ENCODE results near the gene ADCK2.
A peak's percentile ranks its signal among the peaks of the same experiment; 100 is the strongest.
"Not testable (repeated sequence)": the region's sequence is repeated elsewhere in the genome, so short reads cannot be mapped to it uniquely, and the experiment has no call there.

The ADCK2 gene, protein sequence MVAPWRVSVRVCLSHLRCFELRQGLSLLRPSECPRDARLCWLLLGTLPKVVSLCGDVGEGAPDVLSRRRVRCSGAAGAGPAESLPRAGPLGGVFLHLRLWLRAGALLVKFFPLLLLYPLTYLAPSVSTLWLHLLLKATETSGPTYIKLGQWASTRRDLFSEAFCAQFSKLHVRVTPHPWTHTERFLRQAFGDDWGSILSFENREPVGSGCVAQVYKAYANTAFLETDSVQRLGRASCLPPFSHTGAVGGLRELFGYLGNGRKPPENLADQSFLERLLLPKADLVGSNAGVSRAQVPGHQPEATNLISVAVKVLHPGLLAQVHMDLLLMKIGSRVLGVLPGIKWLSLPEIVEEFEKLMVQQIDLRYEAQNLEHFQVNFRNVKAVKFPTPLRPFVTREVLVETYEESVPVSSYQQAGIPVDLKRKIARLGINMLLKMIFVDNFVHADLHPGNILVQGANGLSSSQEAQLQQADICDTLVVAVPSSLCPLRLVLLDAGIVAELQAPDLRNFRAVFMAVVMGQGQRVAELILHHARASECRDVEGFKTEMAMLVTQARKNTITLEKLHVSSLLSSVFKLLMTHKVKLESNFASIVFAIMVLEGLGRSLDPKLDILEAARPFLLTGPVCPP

DNA sequence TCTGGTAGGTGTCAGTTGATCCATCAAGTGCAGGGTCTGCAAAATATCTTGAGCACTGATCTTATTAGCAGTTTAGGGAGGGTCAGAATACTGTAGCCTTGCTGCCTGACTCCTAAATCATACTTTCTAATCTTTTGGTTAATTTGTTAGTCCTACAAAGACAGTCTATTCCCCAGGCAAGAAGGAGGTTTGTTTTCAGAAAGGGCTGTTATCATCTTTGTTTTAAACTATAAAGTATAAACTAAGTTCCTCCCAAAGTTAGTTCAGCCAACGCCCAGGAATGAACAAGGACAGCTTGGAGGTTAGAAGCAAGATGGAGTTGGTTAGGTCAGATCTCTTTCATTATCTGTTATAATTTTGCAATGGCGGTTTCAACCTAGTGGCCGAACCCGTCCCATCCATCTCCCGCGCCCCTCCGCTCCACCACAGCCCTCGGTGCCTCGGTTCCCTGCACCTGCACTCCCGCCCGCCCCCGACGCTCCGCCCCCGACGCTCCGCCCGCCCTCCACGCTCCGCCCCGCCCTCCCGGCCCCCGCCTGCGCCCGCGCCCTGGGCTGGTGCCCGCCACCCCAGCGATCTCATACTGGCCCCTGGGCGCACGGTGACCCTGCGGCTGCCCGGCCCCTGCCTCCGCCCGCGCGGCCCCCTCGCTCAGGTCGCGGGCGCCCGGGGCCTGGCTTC, at the start of gene ADCK2:
TSS of gene ADCK2 (plus strand) at position 564 of the 681 bp plus-strand sequence. CDS start 386 bp downstream, outside the sequence.
- peak in 1 of 2 donors; percentile 33 for DNase-seq

DNA sequence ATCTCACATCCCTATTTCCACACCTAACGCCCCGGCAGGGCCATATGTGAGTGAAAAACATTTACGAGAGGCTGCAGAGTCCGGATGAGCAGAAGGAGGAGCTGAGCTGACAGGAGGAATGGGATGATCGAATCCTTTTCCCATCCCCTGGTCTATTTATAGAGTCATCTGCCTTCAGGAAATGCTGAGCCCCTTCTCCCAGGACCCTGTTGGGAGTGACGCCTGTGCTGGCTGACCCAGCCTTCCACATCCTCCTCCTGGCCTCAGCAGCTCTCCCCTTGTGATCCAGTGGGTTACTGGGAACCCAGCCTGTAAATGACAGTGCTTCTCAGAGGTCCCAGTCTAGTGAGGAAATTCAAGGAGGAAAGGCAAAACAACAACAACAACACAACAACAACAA, 48.8 kb upstream of the ADCK2 start:
- DNase-seq = no peak

DNA sequence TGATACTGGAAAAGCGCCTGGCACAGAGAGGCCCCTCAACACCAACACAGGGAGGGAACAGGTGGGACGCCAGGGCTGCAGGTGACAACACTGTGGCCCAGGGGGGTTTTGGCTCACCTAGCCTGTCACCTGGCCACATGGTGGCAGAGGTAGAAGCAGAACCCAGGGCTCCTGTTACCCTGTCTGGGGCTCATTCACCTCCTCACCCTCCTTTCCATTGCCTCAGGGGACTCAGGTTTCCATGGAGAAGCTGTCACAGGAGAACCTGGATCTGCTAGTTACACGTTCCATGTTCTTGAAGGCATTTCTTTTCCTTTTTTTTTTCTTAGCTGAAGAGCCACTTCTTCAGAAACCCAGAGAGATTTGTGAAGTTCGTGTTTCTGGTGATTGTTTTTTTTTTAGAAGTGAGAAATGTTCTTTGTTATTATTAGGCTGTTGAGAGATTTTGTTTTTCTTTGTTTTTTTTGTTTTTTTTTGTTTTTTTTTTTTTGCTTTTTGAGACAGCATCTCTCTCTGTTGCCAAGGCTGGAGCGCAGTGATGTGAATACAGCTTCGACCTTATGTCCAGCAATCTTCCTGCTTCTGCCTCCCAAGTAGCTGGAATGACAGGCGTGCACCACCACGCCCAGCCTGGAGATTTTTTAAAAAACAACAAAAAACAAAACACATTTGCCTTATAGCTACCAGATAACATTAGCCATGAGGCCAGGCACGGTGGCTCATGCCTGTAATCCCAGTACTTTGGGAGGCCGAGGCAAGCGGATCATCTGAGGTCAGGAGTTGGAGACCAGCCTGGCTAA, 48.2 kb upstream of the ADCK2 start:
- no peak for DNase-seq

DNA sequence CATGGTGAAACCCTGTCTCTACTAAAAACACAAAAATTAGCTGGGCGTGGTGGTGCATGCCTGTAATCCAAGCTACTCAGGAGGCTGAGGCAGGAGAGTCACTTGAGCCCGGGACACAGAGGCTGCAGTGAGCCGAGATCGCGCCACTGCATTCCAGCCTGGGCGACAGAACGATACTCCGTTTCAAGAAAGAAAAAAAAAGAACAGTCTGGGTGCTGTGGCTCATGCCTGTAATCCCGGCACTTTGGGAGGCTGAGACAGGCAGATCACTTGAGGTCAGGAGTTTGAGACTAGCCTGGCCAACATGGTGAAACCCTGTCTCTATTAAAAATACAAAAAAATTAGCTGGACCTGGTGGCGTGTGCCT, 47.6 kb upstream of the ADCK2 start:
- DNase-seq = not testable (repeated sequence)

DNA sequence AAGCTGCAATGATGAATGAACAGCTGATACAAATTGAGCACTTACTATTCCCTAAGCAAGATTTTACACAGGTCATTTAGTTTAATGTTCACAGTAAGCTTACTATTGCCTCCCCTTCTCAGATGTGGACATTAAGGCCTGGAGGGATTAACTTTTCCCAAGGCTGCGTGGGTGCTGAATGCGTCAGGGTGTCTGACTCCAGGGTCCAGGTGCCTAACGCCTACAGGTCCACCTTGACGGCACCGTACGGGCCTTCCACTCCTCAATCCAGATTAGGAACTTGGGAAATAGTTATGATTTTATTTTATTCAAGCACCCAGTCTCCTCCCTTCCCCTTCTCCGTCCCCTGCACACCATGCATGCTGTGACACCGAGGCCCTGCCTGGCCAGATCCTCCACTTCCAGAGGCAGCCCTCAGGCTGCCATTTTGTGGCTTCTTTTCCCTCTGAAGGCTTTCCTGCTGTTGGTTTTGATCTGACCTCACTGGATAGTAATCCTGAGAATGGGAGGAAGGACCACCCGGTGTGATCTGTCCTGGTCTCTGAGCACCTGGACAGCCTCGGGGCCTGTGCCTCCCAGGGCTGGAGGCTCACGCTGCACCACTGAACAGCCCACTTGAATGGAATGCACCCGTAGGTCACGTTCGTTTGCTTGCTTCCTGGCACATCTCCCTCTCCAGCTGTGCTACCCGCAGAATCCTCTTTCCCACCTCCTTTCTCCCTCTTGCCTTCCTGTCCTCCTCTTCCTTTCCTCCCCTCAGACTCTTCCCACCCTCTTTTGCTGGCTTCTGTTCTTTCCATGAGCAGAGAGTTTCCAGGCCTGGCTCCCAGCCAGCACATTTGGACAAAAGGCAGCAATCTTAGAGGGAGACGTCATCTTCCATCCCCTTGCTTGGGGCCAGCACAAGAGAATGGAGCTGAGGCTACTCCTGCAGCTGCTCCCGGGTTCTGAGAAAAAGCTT, 46.6 kb upstream of the ADCK2 start:
- DNase-seq = no peak

DNA sequence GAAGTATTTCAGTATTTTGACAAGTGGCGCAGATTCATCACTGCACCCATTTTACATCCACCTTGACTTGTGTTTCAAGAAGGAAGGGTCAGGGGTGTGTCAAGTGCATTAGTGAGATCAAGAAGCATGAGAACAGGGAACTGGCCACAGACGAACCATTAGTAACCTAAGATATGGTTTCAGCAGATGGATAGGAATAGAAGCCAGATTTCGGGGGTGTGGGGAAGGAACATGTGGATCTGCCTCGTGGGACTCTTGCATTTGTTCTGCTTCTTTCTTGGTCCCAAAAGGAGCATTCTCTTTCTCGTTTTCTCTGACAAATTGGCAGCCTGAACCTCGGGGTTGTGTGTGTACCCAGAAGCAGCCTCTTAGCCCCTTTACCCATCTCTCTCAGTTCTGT, 41.7 kb upstream of the ADCK2 start:
- no peak for DNase-seq

DNA sequence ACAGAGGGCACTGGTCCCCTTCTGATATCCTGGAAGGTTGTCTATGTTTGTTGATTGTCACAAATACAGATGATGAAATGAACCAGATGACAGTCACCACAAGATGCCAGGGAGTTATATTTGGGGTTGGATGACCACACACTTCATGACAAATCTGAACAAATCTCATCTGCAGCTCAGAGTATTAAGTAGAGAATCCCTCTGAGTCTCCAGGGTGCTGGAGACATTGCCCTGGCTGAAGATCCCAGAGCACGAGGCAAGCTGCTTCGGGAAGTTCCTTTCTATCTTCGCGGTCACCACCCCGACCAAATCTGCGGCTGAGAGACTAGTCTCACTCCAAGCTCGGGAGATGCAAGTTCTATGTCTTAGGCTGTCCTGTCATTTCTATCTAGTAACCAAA, 41.1 kb upstream of the ADCK2 start:
- peak in 1 of 2 donors; percentile 20 for DNase-seq

DNA sequence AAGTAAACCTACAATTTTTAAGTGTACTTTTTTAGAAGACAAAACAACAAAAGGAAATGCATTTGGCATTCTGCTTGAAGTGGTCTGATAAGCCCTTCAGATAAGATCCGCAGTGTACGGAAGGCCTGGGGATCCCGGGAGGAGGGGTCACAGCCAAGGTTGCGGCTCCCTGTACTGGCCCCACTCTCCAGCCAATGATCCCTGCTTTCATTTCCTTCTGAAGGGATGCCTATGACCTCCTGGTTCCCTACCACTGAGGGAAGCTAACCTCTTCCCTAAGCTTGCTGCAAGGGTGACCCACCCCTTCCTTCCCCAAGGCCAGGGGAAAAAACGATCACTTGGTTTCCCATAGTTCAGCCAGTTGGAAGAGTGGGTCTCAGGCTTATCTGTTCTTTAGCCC, 37.4 kb upstream of the ADCK2 start:
- DNase-seq = no peak

DNA sequence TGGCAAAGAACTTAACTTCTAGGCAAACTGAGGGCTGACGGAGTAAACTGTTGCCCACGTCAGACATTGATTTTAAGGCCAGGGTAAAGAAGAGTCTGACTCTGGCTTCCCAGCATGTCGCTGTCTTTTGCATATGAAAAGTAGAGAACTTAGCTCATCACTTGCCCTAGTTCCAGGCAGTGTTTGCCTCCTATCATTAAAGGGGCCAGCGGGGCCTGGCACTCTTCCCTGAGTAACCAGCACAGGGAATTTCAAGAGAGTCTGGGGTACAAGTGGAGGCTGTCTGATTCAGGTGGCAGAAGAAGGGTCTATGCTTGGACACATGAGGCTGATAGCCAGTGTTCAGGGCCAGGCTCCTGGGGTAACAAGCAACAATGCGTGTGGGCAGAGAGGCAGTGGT, 36.9 kb upstream of the ADCK2 start:
- no peak for DNase-seq

DNA sequence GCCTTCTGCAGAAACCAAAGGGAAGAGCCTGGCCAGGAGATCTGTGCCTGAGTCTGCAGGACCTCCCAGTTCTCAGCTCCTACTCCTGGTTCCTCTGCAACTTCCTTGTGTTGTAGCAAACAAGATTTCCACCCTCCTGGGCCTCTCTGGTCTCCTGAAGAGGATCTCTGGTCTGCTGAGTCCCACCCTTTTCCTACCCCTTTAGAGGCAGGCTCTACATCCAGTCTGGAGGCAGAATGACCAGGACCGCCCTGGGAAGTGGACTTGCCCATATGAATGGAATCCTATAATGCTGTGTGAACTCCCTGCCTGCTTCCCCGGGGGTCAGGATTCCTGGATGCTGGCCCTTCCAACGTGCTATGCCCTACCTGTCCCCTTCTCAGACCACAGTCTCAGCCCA, 35.3 kb upstream of the ADCK2 start:
- DNase-seq = no peak

DNA sequence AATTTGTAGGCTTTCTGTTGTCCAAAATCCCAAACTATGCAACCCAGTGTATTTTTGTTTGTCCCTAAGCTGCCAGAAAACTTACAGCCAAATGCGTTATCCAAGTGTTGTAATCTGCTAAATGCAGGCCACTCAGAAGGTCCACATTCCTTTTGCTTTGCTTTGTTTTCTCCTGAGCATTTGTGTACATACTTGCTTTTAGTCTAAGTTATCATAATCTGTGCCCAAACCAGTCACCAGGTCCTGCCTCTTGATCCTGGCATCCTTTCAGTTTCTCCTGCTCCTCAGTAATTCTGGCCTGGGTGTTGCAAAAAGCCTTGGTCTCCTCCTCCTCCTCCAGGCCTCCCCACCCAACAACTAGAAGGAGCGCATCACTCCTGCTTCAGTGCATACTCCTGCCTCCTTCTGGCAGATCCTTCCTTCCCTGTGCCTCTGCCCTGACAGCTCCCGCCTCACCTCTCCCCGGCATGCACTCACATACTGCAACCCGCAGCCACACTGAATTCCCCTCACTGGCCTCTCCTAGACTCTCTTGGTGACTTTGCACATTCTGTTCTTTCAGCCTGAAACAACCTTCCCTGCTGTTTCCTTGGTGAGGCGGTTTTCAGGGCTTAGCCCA, 34.5 kb upstream of the ADCK2 start:
- DNase-seq = no peak

DNA sequence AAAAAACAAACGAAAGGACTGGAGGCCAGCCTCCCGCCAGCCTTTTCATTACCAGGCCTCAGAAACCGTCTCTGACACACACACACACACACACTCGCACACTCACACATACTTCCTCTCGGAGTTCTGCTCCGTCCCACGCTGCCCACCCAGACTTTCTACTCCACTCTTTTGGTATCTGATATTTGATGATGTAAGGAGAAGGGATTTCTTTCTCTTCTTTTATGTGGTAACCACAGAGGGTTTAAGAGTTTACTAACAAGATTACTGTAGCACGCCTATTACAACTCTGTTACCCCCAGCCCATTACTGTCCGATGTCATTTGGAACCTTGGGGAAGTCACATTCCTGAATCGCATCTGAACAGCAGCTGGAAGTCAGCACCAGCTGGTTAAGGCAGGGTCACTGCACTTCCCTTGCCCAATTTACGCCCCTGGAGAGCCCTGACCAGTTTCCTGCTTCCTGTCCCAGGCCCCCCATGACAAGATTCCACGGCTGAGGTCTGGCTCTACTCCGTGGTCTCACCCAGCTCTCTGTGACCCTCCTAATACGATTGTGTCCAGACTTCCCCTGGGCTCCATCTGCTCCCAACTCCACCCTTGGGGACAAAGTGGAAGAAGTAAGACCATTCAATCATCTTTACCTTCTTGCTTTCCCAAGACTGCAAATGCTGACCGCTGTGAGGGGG, 33.2 kb upstream of the ADCK2 start:
- peak; percentile 73 to 79 for DNase-seq

DNA sequence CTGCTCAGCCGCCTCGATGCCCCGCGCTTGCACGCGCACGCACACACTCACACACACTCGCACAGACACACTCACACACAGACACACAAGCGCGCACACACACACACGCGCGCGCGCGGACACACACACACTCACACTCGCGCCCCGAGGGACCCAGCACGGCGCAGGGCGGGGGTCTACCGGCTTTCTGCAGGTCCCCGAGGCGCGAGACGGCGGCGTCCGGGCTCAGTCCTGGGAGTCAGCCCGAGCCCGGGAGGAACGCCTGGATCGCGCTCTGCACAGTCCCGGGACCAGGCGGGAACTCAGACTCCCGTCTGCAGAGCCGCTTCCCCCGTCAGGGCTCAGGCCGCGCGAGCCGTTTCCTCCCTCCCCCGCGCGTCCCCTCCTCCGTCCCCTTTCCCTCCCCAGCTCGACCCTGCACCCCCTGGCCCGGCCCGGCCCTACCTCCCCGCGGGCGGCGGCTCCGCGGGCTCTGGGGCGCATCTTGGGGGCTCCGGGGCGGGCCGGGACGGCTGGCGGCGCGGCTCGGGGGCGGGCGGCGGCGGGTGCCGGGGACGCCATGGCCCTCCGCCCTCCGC, 32.6 kb upstream of the ADCK2 start:
- no peak for DNase-seq

DNA sequence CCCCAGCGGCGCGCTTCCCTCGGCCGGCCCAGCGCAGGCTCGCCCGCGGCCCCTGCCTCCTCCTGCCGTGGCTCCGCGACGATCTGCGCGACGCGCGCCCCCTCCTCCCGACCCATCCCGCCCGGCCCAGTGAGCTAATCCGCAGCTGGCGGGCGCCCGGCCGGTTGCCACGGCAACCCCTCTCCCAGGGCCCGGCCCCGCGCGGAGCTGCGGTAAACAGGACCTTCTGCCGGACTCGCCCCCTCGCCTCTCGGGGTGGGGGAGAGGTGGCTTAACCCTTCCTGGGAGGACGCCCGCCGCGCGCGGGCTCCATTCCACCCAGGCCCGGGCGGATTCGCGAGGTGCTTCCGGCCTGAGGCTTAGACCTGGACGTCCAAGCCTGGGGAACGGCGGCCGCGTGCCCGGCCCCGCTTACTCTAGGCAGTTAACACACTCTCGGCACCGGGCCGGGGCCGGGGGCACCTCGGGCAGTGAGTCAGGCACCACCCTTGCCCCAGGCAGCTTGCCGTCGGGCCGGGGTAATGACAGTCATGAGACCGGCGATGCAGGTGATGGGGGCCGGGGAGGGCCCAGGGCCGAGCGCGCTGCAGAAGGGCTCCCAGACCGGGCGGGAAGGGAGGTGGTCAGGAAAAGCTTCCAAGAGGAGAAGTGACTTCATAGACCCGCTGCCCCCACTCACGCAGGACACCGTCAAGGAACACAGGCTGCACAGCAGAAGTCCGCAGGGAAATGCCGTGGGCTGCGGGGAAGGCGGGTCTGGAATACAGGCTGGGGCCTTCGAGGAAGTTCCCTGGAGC, 31.8 kb upstream of the ADCK2 start, which contains the start of gene DENND2A:
TSS of gene DENND2A (minus strand) at position 87 of the 797 bp plus-strand sequence. CDS start 38,416 bp downstream, outside the sequence.
- DNase-seq = no peak

DNA sequence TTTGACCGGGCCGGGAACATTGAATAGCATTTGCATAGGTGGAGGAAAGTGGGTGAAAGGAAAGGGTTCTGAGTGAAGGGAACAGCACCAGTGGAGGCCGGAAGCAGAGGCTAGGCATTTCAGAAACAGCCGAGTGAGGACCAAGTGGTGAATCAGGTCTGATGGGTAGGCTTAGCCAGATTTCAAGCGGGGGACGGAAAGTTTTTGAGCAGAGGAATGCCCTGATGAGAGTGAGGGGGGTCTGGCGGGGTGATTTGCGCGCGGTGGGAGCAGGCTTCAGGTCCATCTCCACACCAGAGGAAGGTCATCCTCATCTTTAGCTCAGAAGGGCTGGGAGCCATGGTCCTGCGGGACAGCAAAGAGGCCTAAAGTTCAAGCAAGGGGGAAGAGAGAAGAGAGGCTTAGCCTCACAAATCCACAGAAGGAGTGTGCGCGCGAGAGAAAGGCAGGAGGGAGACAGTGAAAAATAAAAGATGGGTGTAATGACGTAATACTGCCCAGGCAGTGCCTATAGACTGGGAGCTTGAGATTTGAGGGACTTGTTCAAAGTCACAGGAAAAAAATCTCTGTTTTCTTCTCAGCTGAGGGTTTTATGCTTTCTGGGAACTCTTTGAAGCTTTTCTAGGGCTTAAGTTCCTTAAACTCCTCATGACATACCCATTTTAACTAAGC, 31.1 kb upstream of the ADCK2 start:
- DNase-seq = no peak

DNA sequence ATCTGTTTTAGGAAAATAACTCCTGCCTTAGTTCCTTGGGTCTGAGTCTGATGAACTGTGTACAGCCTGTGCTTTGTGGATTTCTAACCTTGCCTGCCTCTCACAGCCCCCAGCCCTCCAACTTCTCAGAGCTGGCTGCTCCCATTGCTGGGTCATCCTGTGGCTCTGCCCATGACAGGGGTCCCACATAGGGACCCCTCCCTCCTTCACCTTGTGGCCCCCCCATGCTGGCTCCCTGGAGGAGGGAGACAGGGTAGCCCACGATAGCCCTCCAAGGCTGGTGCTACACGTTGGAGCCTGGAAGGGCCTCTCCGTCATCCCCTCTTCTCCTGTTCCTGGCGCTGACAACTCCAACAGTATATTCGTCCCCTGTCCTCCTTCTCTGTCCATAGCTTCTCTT, 29.3 kb upstream of the ADCK2 start:
- no peak for DNase-seq

DNA sequence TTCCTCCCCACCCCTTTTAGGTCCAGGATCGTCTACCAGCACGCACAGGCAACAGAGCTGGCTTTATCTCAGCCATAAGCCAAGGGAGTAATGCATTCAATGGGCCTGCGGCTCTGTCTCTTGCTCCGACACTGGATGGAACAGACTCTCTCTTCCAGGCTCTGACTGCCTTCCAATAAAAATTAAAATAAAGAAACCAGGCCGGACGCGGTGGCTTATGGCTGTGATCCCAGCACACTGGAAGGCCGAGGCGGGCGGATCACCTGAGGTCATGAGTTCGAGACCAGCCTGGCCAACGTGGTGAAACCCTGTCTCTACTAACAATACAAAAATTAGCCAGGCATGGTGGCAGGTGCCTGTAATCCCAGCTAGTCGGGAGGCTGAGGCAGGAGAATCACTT, 28.0 kb upstream of the ADCK2 start:
- DNase-seq = not testable (repeated sequence)

DNA sequence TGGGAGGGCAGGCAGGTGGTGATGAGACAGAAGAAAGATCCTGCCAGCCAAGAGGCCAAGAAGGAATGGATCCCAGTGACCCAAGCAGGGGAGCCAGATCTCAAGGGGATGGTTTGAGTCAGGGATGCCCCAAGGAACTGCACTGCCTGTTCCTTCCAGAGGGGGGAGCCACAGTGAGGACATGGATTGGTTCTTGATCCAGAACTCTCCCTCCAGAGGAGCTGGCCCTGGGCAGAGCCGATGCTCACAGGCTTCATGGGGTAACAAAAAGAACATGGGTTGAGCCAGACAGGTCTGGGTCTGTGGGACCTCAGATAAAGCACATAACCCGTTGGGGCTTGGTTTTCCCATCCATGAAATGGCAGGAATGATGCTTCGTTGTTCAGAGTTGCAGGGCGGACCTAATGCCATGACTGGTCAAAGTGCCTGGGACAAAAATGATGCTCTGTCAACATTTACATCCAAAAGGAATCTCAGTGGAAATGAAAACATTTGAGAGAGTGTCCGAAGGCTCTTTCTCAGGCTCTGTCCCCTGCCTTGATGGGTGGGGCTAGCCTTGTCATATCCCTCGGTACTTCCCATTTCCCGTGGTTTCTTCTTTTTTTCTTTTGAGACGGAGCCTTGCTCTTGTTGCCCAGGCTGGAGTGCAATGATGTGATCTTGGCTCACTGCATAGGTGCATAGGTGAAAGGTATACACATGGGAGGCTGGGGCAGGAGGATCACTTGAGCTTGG, 27.4 kb upstream of the ADCK2 start:
- DNase-seq = peak in 1 of 2 donors; percentile 46

All from inflammatory macrophage treated with lipopolysaccharide for 1 hour (primary cell).